Activated CD4-positive, alpha-beta T cell treated with anti-CD3 and anti-CD28 coated beads, Interleukin-2, amount 50 U/mL, for 16 hours (primary cell): ENCODE measurements around the gene LRCH2.

Experiments used
- DNase-seq: peaks from one replicate; pipeline ENCODE4 v3.0.0-alpha.2; 2020

The LRCH2 gene

DNA sequence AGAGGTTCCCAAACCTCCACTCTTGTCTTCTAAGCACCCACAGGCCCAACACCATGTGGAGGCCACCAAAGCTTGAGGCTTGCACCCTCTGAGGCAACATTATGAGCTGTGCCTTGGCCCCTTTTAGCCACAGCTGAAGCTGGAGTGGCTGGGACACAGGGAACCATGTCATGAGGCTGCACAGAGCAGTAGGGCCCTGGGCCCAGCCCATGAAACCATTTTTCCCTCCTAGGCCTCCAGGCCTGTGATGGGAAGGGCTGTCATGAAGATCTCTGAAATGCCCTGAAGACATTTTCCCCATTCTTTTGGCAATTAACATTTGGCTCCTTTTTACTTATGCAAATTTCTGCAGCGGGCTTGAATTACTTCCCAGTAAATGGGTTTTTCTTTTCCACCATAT is 29.9 kb downstream of the LRCH2 start:
- DNase-seq = no peak

GRCh38 chrX:115192244-115192700 is 41.6 kb downstream of the LRCH2 start:
- DNase-seq = no peak

- DNase-seq = no peak
Observed at GRCh38 chrX:115191490-115192243, 42.2 kb downstream of the LRCH2 start.

DNA sequence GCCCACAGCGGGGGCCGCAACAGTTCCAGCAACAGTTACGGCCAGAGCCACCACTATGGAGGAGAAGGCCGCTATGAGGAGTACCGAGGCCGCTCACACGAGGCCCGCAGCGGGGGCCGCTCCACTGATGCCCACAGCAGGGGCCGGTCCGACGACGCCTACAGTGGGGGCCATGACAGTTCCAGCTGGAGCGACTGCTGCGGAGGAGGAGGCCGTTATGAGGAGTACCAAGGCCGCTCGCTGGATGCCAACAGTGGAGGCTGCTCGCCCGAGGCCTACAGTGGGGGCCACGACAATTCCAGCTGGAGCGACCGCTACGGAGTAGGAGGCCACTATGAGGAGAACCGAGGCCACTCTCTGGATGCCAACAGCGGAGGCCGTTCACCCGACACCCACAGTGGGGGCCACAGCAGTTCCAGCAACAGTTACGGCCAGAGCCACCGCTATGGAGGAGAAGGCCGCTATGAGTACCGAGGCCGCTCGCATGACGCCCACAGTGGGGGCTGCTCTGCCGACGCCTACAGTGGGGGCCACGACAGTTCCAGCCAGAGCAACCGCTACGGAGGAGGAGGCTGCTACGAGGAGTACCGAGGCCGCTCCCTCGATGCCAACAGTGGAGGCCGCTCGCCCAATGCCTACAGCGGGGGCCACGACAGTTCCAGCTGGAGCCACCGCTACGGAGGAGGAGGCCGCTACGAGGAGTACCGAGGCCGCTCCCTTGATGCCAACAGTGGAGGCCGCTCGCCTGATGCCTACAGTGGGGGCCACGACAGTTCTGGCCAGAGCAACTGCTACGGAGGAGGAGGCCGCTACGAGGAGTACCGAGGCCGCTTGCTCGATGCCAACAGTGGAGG is 43.0 kb downstream of the LRCH2 start:
- DNase-seq = no peak

DNA sequence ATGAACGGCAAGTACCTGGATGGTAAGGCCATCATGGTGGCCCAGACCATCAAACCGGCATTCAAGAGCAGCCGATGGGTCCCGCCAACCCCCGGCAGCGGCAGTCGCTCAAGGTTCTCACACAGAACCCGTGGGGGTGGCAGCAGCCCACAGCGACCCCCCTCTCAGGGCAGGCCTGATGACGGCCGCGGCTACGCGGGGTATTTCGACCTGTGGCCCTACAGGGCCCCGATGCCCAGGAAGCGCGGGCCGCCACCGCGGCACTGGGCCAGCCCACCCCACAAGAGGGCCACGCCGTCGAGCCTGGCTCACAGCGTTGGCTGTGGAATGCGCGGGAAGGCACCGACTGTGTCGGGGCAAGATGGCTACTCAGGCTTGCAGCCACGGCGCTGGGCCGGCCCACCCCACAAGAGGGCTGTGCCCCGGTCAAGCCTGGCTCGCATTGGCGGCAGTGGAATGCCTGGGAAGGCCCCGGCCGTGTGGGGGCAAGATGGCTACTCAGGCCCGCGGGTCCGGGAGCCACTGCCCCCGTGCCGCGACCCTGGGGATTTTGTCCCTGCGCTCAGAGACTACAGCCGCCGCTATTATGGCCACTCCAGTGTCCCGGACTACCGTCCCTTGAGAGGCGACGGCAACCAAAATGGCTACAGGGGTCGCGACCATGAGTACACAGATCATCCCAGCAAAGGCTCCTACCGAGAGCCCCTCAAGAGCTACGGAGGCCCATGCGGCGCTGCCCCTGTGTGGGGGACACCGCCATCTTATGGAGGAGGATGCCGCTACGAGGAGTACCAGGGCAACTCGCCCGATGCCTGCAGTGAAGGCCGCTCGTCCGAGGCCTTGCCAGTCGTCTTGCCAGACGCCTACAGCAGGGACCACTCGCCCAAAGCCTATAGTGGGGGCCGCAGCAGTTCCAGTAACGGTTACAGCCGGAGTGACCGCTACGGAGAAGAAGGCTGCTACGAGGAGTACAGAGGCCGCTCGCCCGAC is 44.0 kb downstream of the LRCH2 start:
- DNase-seq = no peak

DNA sequence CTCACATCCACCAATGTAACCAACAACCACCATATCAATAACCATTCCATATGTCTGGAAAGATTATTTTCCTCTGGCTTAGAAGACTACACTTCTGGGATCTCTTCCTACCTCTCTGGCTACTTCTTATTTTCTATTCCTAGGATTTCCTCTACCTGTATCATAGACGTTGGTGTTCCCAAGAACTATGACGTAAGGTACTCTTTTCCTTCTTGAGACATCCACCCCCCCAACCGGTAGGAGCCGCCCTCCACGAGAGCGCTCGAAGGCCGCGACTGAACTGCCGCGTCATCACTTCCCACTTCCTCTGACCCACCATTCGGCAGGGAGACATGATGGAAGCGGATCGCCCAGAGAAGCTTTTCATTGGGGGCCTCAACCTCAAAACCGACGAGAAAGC is 44.8 kb downstream of the LRCH2 start, which contains the start of gene RBMXL3:
Gene RBMXL3, plus strand, starts transcription at position 301 of the 400 bp plus-strand sequence. Its CDS starts 32 bp downstream, at position 333.
- no peak for DNase-seq

DNA sequence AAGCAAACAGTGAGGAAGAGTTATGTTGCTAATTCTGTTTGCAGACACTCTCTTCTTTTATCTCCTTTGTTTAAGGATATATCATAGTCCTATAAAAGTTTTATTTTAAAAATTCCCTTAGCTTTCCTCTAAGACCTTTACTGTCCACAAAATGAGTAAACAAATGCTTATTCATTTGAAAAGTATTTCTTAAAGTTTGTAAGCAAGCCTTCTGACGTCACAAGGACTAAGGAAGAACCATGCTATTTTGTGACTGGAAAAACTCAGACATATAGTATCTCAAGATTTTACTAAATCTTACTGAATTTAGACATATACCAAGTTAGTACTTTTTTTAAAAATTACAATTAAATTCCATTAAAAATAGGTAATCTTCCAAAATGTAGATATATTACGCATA is 49.9 kb downstream of the LRCH2 start:
- no peak for DNase-seq

DNA sequence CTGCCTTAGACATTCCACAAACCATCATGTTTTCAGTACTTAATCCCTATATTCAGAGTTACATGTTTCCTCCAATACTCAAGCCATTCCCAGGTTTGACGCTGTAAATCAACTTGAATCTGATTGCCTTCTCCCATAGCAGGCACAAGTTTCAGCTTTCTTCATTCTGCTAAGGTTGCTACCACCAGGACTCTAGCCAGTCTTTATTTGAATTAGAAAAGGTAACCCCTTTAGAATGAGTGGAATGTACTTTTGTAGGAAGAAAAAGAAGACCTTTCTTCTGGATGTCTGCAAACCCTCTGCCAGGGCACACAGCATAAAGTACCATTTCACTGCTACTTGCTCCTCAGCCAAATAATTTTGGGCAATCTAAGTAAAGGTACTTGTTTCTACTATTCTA is 55.4 kb downstream of the LRCH2 start:
- no peak for DNase-seq

DNA sequence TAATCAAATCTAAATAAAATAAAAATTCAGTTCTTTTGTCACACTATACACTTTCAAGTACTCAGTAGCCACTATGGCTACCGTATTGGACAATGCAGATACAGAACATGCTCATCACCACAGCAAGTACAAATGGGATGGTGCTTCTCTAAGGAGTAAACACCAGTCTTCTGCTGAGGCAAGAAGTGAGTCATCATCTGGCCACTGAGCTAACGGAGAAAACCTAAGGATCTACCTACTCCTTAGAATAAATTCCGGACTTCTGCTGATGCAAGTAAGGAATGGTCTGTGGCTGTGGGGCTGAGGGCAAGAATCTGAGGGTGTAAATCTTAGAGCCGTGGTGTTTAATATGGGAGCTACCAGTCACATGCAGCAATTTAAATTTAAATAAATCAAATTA is 56.0 kb downstream of the LRCH2 start:
- no peak for DNase-seq

DNA sequence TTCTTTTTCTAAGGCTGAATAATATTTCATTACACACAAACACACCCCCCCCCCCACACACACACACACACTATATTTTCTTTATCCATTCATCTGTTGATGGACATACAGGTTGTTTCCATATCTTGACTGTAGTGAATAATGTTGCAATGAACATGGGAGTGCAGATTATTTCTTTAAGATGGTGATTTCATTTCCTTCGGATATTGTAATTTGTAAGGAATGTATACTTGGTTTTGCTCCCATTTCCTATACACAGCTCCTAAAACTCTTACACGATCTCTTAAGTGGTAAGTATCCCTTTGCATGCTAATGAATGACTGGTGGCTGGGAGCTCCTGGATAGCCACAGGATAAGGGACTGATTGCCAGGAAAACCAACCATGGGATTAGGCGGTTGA is 59.3 kb downstream of the LRCH2 start:
- DNase-seq = no peak

- DNase-seq = no peak
Observed at GRCh38 chrX:115173181-115173580, 60.7 kb downstream of the LRCH2 start.

DNA sequence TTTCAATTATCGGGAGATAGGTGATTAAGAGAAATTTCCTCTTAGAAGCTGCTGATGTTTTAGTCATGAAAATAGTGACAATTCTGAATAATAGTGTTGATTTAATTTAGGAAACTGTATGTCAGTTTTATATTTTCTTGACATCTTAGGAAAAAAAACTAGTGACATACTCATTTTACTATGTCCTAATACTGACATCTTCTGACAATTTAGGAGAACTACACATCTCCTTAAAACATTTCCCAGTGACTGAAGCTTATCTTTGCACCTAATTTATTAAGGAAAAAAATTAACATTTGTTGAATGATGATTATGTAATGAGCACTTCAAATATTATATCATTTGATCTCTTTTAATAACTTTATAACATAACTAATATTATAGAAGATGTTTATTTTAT is 86.7 kb downstream of the LRCH2 start:
- peak; percentile 11 for DNase-seq

DNA sequence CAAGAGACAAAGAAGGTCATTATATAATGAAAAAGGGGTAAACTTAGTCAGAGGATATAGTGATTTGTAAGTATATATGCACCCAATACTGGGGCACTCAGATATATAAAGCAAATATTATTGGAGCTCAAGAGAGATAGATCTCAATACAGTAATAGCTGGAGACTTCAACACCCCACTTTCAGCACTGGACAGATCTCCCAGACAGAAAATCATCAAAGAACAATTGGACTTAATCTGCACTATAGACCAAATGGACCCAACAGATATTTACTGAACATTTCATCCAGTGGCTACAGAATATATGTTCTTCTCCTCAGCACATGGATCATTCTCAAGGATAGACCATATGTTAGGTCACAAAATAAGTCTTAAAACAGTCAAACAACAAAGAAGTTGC is 91.8 kb downstream of the LRCH2 start:
- DNase-seq = no peak

DNA sequence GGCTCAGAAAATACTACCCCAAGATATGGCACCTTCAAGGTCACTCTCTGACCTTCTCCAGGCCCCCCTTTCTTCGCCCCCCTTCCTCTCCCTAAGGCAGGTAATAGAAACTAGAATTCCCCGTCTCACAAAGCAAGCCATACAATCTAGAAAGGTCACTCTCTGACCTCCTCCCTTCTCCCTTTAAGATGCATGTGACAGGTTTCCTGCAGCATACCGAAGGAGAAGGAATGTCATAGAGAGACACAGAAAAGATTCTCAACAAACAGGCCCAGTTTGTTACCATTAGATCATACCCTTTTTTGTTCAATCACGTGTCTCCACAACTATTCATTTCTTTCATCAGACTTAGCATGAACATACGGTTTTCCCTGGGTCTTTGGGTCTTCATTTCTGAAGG is 95.9 kb downstream of the LRCH2 start:
- no peak for DNase-seq

GRCh38 chrX:115134382-115134781 is 99.5 kb downstream of the LRCH2 start:
- no peak for DNase-seq

GRCh38 chrX:115112411-115112810 is 121.5 kb downstream of the LRCH2 start:
- no peak for DNase-seq

- no peak for DNase-seq
Observed at GRCh38 chrX:115098897-115099296, 135.0 kb downstream of the LRCH2 start.

DNA sequence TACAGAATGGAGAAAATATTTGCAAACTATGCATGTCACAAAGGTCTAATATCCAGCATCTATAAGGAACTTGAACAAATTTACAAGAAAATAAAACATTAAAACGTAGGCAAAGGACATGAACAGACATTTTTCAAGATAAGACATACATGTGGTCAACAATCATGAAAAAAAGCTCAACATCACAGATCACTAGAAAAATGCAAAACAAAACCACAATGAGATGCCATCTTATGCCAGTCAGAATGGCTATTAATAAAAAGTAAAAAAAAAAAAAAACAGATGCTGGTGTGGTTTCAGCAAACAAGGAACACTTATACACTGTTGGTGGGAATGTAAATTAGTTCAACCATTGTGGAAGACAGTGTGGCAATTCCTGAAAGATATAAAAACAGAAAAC is 140.7 kb downstream of the LRCH2 start:
- no peak for DNase-seq

DNA sequence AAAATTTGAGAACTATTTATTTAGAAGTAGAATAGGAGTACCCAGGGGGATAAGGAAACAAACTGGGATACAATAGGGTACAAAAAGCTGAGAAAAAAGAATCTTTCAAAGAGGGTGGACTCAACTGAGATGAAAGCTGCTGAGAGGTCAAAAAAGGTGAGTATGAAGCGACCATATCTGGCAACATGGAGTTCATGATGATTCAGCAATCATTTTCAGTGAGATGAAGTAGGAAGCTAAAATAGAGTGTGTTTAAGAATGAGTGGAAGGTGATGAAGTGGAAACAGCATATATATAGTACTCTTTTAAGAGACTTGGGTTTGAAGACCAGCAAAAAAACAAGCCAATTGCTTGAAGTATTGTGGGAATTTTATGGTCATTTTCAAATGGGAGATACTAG is 144.5 kb downstream of the LRCH2 start:
- DNase-seq = no peak

GRCh38 chrX:115068896-115069295 is 165.0 kb downstream of the LRCH2 start:
- no peak for DNase-seq

GRCh38 chrX:115067812-115068211 is 166.1 kb downstream of the LRCH2 start:
- no peak for DNase-seq

DNA sequence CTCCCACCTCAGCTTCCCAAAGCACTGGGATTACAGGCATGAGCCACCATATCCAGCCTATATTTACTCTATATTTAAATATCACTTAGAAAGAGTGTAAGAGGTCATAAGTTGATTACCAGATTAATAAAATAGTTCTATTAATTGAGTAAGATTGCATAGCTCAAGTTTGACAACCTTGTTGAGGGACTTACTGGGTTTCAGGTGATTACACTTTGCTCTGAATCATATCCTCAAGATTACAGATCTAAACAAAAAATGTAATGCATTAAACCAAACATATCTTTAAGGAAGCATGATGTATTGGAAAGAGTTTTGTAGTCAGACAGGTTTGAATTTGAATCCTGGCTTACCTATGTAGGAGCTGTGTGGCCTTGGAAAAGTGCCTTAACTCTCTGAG is 168.6 kb downstream of the LRCH2 start:
- no peak for DNase-seq
